Mesenteric fat pad (tissue), 1 donor: ENCODE measurements around the gene NQO2. TPM values are rescaled to one million over a fixed set of nuclear protein-coding genes. Genes with fewer than 3 reads are reported as not detected.
"Not testable (repeated sequence)": the region's sequence is repeated elsewhere in the genome, so short reads cannot be mapped to it uniquely, and the experiment has no call there.

ENCODE experiments used
- DNase-seq: peaks from one replicate; pipeline ENCODE4 v3.0.0-alpha.2; 2020; ENCODE audit warnings: low spot score
- total RNA-seq: library from RNA; stranded (reverse); fragmentation: NEBNext Ultra II Directional; extraction: Animal tissue kit (Norgen Biotek cat#: 25700); gene quantifications from one replicate; pipeline ENCODE4 v1.2.1, GENCODE V29; 2021
- donor health status: DM: yes; HTN: yes; CAD: no.

Gene NQO2
- total RNA-seq, 1 donor from 2014 or later = 54.4 TPM

DNA sequence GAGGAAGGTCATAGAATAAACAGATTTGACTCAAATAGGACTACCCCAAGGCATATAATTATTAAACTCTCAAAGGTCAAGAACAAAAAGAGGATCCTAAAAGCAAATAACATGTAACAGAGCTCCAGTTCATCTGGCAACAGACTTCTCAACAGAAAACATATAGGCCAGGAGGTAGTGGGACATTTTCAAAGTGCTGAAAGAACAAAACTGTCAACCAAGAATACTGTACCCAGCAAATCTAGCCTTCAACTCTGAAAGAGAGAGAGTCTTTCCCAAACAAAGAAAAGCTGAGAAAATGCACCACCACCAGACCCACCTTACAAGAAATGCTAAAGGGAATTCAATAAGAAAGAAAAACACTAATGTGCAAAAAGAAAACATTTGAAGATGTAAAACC is 11.9 kb downstream of the NQO2 start:
- DNase-seq = no peak

DNA sequence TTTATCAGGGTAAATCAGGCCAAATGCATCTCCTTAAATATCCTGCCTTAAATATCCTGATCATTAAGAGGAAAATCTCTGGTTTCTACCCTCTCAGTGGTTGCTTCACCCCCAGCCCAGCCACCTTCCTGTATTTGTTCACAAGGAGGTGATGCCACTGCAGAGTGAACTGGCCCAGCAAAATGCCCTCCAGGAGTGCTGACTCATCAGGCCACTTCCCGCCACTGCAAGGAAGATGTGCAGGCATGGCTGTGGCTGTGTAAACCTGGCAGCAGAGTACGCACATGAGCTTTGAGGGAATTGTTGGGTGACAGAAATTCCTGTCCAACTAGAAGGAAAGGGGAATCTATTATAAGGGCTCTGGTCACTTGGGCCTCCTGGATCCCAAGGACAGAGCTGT is 13.8 kb downstream of the NQO2 start:
- no peak for DNase-seq

DNA sequence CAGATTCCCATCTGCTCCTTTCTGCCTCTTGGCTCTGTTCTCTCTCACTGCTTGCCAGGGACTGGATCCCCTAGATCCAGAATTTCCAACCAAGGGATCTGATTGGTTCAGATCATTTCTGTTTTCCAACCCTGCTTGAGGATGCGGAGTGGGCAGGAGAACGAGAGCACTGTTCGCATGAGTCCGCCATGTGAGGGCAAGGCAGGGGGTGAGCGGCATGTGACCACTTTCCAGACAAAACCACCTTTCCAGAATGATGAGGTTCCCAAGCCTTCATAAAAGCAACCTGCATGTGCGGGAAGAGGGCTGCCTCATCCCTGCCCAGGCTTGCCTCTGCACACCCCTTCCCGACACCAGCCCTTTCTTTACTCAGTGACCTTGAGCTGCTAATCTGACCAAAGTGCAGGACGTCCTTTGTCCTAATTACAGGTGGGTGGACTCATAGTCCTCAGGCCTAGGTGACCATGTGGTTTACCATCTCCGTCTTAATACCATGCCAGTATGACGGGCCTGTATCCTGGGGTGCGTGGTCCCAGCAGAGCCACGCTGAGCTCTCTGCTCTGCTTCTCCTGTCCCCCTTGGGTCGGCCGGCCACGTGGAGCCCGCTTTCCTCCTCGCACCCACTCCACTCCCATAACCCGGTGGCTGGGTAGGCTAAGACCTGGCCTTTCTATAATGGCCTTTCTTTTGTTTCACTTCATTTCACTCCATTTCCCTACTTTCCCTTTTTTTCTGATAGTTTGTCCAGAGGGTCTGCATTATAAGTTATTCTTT is 14.4 kb downstream of the NQO2 start:
- DNase-seq = no peak

DNA sequence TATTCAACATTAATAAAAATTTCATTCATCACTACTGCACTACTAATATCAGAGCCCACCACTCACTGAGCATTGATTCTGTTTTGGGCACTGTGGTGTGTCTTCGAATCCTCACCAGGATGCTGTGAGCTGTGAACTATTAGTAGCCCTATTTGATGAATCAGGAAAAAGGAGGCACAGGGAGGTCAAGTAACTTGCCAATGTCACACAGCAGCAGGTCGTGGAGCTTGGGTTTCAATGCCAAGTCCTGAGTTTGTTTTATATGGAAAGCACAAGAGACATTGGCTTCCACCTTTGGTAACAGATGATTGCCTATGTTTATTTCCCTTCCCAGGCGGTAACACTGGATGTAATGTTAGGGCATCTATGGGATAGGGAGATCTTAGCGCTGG is 15.0 kb downstream of the NQO2 start:
- DNase-seq = no peak

DNA sequence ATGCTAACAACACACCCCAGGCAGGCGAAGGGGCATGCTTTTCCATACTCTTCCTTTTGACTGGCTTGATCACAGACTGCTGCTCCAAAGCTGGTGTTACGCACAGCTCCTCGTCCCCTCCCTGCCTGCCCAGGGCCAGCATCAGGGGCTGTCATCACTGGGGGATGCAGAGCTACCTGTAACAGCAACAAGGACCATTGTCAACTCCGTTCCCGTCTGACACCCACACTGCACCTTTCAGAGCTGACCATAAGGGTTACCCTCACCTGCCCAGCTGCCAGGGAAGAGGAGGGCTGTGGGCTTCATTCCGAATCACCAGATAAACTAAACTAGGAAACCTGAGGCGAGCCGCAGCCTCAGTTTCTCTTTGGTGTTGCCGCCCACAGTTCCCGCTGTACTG is 15.4 kb downstream of the NQO2 start:
- DNase-seq = no peak

DNA sequence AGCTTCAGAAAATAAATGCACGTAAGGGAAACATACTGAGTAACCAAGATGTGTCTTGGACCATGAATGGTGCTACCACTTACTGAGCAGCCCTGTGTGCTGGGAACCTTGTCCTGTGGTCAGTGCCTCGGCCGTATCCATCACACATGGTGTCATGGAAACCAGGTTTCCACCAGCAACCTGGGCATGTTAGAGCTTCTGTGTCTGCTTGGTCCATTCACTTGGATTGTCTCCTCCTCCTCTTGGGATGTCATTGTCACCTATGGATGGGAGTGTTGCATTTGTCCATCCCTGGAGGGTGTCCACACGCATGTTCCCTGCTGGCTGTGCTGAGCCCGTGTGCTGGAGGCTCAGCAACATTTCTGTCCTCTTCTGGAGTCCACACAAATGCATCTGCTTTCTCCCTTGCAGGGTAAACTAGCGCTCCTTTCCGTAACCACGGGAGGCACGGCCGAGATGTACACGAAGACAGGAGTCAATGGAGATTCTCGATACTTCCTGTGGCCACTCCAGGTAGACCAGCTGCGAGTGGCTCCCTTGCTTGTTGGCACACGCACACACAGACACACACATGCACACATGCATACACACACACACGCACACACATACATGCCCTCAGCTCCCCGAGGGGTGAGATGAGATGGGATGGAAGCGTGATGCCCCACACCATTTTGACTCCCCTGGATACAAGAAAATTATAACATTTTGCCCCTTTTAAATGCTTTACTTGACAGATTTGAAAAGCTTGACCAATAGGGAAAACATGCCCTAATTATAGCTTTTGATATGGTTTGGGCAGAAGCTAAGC is 17.0 kb downstream of the NQO2 start:
- DNase-seq = no peak

DNA sequence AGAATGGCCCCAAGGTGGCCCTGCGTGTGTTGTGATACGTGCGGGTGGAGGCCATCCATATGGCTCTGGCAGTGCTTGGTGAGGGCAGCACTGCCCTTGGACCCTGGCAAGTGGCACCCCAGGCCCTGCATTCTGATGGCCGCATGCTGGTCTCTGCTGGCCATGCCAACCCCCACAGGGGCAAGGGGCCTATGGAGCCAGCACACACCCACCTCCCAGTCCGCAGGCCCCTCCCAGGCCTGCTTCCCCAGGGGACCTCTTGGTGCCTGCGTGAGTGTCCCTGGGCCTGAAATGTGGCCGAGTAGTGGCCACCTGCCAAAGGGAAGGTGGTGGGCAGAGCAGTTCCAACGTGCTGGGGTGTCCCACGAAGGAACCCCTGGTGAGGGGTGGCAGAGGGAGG is 17.6 kb downstream of the NQO2 start:
- no peak for DNase-seq

DNA sequence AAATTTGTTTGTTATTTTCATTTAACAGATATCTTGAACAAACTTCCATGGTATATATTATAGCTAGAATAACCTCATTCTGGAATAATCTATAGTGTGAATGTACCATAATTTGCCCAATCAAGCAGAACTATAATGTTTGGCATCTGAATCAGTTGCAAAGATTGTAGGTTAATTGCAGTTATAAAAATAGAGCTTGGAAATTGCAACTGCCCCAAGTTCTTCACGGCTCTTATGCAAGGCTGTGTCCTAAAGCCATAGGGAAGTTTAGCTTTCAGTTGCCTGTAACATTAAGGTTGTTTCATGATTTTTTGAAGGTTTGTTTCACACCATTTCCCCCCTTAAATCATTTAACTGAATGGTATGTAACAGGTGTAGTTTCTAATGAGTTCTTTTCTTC is 19.4 kb downstream of the NQO2 start:
- DNase-seq = no peak

DNA sequence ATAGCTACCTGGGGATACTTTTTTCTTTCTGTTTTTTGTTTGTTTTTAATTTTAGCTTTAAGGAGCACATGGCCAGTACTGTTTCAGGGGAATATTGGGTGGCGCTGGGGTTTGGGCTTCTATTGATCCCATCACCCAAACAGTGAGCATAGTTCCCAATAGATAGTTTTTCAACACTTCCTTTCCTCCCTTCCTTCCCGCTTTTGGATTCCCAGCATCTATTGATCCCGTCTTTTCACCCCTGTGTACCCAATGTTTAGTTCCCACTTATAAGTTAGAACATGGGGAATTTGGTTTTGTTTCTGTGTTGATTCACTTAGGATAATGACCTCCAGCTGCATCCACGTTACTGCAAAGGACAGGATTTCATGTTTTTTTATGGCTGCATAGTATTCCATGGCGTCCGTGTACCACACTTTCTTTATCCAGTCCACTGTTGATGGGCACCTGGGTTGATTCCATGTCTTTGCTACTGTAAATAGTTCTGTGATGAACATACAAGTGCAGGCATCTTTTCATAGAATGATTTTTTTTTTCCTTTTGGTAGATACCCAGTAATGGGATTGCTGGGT is 20.1 kb downstream of the NQO2 start:
- DNase-seq = no peak

DNA sequence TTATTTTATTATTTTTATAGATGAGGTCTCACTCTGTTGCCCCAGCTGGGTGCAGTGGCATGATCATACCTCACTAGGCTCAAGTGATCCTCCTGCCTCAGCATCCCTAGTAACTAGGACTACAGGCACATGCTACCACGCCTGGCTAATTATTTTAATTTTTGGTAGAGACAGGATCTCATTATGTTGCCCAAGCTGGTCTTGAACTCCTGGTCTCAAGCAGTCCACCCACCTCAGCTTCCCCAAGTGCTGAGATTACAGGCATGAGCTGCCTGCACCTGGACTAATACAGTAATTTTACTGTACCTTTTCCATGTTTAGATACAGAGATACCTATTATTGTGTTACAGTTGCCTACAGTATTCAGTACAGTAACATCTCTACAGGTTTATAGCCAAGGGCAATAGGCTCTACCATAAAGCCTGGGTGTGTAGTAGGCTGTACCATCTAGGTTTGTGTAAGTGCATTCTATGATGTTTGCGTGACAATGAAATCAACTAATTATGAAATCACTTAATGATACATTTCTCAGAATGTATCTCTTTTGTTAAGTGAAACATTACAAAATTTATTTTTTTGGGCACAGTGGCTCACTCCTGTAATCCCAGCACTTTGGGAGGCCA is 21.4 kb downstream of the NQO2 start:
- DNase-seq = not testable (repeated sequence)

DNA sequence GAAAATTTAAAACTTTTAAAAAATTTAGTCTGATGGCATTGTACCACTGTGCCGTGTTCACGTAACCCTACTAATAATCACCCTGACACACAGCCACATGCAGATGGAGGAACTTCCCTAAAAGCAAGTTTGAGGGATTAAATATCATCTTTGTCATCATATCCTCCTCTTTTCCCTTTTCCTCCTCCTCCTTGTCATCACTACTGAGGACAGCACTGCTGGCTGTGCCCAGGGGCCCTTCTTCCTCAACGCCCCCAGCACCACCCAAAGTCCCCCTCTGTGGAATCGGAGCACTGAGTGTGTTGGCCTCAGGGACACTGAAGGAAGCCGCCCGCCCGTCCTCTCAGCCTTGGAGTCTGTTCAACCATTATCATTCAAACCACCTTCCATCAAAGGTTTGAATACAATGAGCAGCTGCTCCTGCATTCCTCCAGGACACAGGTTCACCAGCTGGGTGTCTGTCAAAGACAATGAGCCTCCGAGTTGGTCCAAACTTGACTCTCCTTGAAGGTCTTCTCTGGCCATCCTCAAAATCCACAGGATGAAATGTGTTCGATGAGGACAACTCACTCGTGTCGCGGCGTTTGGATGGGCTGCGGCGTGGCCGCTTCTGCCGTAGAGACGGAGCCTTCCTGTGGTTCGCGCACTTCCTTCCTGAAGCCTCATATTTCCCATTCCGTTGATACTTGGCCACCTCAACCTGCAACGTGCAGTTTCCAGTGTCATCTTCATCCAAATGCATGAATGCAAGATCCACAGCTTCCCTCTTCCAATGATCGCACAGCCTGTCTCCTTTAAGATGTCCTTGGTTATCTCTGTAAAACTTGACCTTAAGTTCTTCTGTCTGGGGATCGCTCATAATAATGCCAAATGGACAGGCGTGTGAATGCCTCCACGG is 23.3 kb downstream of the NQO2 start:
- DNase-seq = no peak

DNA sequence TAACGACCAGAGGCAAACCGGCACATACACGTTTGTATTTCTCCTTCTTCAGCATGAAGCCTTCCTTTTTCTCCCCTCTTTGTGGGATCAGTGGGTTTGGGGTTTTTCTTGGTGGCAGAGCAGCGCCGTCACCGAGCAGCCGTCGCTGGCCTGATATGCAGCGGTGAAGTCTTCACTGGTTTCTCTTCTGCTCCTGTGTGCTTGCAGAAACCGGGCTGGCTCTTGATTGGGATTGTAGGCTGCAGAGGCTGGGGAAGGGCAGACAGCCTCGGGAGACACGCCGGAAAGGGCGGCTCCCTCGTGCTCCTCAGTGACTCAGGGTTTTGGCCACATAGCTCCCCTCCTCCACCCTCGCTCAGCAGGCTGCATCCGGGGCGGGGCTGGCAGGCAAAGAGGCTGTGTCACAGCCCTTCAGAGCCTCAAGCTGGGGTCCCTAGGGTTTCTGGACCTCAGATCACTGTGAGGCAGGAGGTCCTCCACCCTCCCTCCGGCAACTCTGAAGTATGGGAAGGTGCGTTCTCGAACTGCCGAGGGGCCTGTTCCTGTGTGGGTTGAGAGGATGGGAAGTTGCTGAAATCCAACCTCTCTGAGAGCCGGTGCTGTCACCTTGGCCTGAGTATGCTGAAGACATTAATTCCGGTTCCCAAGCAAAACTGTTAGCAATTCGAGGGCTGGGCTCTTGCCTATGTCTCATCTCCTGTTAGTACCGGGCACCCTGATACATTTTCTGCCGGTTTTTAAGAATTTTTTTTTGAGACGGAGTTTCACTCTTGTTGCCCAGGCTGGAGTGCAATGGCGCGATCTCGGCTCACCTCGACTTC is 24.2 kb downstream of the NQO2 start:
- peak; percentile 97 for DNase-seq

DNA sequence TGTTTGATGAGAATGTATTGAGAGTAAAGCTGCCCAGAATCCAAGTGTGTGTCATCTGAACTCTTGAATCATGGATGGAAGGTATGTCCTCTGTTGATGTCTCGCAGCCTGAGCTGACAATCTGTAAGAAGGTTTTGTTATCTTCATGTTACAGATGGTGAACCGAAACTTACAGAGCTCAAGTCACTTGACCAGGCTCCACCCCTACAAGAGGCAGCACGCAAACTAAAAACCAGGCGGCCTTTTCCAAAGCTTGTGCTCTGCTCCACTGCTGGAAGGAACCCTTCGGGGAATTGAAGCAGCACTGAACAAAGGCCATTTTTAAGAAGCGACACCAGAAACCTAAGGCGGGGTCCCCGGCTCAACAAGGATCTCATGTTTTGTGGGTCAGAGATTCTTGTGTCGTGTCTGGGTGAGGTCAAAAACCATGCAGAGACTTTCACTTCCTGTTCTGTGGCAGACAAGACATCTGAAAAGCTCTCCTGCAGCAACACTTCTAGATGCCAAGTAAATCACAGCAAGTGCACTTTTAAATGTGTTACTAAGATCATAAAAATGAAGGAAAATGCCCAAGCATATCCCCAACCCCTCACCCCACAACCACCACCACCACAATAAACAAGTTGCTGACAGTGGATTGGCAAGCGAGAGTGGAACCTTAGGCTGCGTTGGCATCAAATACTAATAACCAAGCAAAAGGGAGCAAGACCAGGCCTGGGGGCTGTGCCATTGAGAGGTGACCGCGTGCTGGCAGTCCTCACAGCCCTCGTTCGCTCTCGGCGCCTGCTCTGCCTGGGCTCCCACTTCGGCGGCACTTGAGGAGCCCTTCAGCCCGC is 27.3 kb downstream of the NQO2 start:
- no peak for DNase-seq

DNA sequence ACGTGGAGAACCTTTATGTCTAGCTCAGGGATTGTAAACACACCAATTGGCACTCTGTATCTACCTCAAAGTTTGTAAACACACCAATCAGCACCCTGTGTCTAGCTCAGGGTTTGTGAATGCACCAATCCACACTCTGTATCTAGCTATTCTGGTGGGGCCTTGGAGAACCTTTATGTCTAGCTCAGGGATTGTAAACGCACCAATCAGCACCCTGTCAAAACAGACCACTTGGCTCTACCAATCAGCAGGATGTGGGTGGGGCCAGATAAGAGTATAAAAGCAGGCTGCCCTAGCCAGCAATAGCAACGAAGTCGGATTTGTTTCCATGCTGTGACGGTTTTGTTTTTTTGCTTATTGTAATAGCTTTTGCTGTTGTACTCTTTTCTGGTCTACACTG is 28.5 kb downstream of the NQO2 start:
- DNase-seq = not testable (repeated sequence)

DNA sequence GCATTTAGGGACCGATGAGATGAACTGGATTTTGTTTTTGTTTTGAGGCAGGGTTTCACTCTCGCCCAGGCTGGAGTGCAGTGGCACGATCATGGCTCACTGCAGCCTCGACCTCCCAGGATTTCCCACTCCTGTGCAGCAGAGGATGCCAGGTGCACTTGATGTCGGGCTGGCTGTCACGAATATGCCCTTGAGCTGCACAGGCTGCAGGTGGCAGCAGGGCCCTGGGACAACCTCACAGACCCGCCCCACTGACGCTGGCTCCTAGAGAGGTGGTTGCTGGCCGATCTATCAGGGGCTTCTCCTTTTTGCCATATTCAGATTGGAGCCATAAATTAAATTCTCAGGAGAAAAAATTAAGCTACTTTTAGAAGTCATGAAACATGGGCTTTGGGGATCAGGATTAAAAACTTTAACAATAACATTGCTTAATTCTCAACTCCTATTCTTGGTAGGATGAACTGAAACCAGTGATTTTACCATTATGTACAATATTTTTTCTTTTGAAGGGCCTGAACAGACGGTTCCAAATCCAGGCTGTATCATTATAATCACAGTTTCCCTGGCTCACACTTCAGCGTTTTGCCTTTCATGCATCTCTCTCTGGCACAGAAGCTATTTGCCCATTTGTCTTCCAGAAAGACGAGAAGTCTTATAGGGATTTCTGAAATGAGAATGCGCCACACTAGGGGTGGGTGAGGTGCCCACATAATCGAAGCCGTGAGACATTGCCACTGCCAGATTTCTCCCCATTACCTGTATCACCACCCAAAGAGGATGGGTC is 32.4 kb downstream of the NQO2 start:
- DNase-seq = no peak

DNA sequence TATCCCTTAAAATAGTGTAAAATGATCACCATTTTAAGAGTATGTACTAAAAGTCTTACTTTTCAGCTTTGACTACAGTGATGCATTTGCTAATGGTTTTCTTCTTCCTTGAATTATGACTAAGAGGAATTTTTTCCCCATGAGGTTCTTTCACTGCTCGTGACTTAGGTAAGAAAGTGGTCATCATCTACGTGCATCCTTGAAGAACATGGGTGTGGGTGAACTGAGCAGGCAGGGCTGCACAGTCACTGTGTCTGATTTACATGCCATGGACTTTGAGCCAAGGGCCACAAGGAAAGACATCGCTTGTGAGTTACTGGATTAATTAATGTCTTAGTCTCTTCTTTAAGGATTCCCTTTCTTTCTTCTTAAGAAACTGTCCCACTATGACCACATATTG is 33.3 kb downstream of the NQO2 start:
- no peak for DNase-seq

DNA sequence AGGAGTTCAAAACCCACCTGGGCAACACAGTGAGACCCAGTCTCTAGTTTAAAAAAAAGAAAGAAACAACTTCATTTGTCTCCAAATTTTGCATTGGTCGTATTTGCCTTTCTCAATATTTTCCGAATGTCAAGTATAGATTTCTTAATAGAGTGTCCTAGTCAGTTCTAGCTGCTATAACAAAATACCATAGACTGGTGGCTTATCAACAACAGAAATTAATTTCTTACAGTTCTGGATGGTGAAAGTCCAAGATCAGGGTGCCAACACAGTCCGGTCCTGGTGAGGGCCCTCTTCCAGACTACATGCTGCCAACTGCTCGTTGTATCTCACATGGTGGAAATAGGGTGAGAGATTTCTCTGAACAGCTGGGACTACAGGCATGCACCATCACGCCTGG is 34.0 kb downstream of the NQO2 start:
- DNase-seq = no peak

DNA sequence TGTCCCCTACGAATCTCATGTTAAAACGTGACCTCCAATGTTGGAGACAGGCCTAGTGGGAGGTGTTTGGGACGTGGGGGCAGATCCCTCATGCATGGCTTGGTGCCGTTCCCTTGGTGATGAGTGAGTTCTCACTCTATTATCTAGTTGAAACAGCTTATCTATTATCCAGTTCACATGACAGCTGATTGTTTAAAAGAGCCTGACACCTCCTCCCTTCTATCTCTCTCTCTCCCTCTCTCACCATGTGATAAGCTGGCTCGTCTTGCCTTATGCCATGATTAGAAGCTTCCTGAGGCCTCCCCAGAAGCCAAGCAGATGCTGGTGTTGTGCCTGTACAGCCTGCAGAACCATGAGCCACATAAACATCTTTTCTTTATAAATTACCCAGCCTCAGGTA is 35.7 kb downstream of the NQO2 start:
- no peak for DNase-seq
